Right renal pelvis (tissue), 4 donors: Measurements from ENCODE around the gene DCC. TPM values are rescaled to one million over a fixed set of nuclear protein-coding genes. Genes with fewer than 3 reads are reported as not detected.

Source experiments
- DNase-seq, 4 donors: peaks; one replicate each; pipeline ENCODE4 v3.0.0-alpha.2; 2013; ENCODE audit warnings: low read depth in 4 of 4, low spot score in 3 of 4, missing footprints in 1 of 4
- polyA plus RNA-seq, 4 donors: library from polyadenylated mRNA; unstranded; fragments of 120-200 nt; gene quantifications; one replicate each; pipeline ENCODE4 v1.2.1, GENCODE V29; 2013; ENCODE audit not compliant: insufficient read length in 4 of 4

DCC gene
- polyA plus RNA-seq, 4 donors = 5.8 to 10.5 (median 9.0) TPM

- DNase-seq = no peak
Measured at GRCh38 chr18:53131001-53131400, 791.0 kb downstream of the DCC start.

GRCh38 chr18:53134711-53135110 is 794.7 kb downstream of the DCC start:
- no peak for DNase-seq

- no peak for DNase-seq
Measured at GRCh38 chr18:53135654-53136053, 795.7 kb downstream of the DCC start.

GRCh38 chr18:53139746-53140500 is 799.9 kb downstream of the DCC start:
- no peak for DNase-seq

- DNase-seq = no peak
Measured at GRCh38 chr18:53142005-53142404, 802.0 kb downstream of the DCC start.

- no peak for DNase-seq
Measured at GRCh38 chr18:53147472-53147871, 807.5 kb downstream of the DCC start.

GRCh38 chr18:53148123-53148522 is 808.1 kb downstream of the DCC start:
- no peak for DNase-seq

GRCh38 chr18:53152476-53152875 is 812.5 kb downstream of the DCC start:
- no peak for DNase-seq

GRCh38 chr18:53153281-53153680 is 813.3 kb downstream of the DCC start:
- no peak for DNase-seq

- no peak for DNase-seq
Measured at GRCh38 chr18:53153800-53154199, 813.8 kb downstream of the DCC start.

GRCh38 chr18:53165770-53166169 is 825.8 kb downstream of the DCC start:
- no peak for DNase-seq

GRCh38 chr18:53169346-53169745 is 829.3 kb downstream of the DCC start:
- no peak for DNase-seq

- DNase-seq = no peak
Measured at GRCh38 chr18:53191634-53192033, 851.6 kb downstream of the DCC start.

- no peak for DNase-seq
Measured at GRCh38 chr18:53193870-53194269, 853.9 kb downstream of the DCC start.

- no peak for DNase-seq
Measured at GRCh38 chr18:53219853-53220252, 879.9 kb downstream of the DCC start.

- no peak for DNase-seq
Measured at GRCh38 chr18:53224128-53224778, 884.3 kb downstream of the DCC start.

GRCh38 chr18:53225567-53226325 is 885.7 kb downstream of the DCC start:
- DNase-seq = no peak

GRCh38 chr18:53234610-53235009 is 894.6 kb downstream of the DCC start:
- DNase-seq = no peak

GRCh38 chr18:53241161-53241560 is 901.2 kb downstream of the DCC start:
- DNase-seq = peak in 1 of 4 donors; percentile 34

GRCh38 chr18:53253789-53254188 is 913.8 kb downstream of the DCC start:
- peak in 1 of 4 donors; percentile 12 for DNase-seq

GRCh38 chr18:53254265-53254664 is 914.3 kb downstream of the DCC start:
- no peak for DNase-seq

GRCh38 chr18:53261241-53261640 is 921.2 kb downstream of the DCC start:
- DNase-seq = no peak
